Right lobe of liver (tissue), 4 donors: Measurements from ENCODE around the gene OPCML.

ENCODE experiments used
- POLR2A ChIP-seq: fragments of 450-650 bp; IDR thresholded peaks from one replicate; pipeline ENCODE4 v1.6.1; 2017; ENCODE audit warnings: antibody characterized with exemption, mild to moderate bottlenecking
- TF ChIP-seq, protein P1 (sequence below), 4 donors: fragments of 200-600 bp in 3 of 4; fragments of 450-650 bp in 1 of 4; IDR thresholded peaks; one replicate each; pipeline versions ENCODE4 v1.5.1 to v1.8.0; 2016 to 2022; ENCODE audit warnings: antibody characterized with exemption in 4 of 4, mild to moderate bottlenecking in 2 of 4
- donor health status: DM: no; HTN: no; CAD: no.
- donor health status: DM: no; HTN: no; CAD: no.
- donor health status: DM: no; HTN: yes; CAD: no.

DNA sequence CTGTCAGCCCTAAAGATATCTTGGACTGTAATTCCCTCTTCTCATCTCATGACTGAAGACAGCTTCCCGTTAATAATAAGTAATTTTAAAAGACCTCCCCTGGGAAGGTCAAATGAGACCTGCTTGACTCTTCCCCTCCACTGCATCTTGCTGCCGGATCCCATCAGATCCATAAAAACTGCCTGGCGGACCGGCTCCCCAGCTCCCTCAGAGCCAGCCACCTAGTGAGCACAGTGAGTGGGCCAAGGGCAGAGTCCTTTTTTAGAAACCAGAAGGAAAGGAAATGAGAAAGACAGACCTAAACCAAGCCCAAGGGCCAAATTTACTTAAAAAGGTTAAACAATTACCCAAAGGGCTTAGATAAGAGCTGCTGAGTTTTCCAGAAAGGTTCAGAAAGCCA, 595.3 kb downstream of the OPCML start:
- TF ChIP-seq, protein P1, sequence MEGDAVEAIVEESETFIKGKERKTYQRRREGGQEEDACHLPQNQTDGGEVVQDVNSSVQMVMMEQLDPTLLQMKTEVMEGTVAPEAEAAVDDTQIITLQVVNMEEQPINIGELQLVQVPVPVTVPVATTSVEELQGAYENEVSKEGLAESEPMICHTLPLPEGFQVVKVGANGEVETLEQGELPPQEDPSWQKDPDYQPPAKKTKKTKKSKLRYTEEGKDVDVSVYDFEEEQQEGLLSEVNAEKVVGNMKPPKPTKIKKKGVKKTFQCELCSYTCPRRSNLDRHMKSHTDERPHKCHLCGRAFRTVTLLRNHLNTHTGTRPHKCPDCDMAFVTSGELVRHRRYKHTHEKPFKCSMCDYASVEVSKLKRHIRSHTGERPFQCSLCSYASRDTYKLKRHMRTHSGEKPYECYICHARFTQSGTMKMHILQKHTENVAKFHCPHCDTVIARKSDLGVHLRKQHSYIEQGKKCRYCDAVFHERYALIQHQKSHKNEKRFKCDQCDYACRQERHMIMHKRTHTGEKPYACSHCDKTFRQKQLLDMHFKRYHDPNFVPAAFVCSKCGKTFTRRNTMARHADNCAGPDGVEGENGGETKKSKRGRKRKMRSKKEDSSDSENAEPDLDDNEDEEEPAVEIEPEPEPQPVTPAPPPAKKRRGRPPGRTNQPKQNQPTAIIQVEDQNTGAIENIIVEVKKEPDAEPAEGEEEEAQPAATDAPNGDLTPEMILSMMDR (IDR thresholded peaks at IDR 0.05), result no peak
- no peak for TF ChIP-seq POLR2A
